Epithelial cell of proximal tubule (primary cell): ENCODE measurements around the gene FBRSL1. TPM values are rescaled to one million over a fixed set of nuclear protein-coding genes. Genes with fewer than 3 reads are reported as not detected.

Source experiments
- DNase-seq: peaks from one replicate; pipeline ENCODE4 v3.0.0-alpha.2; 2011; ENCODE audit warnings: low read depth
- H3K4me3 ChIP-seq: 2 replicates; pipeline ENCODE4 v1.5.1; 2011; ENCODE audit warnings: low read depth, mild to moderate bottlenecking, low read length
- CTCF ChIP-seq: conservative IDR thresholded peaks from 2 replicates; pipeline ENCODE4 v1.5.1; 2012; ENCODE audit warnings: low read depth, mild to moderate bottlenecking, low read length
- total RNA-seq: library from RNA; depleted of rRNA; stranded (reverse); fragments of >200 nt; gene quantifications from 2 replicates; pipeline ENCODE4 v1.2.3, GENCODE V29; 2015

FBRSL1 gene
- total RNA-seq, 1 donor from 2014 or later = 95.9 TPM

- no peak for TF ChIP-seq CTCF
- no peak for DNase-seq
- H3K4me3 ChIP-seq = peak overlapping the region; percentile 72
Observed at GRCh38 chr12:132490422-132491137, 629 bp downstream of the FBRSL1 start.

GRCh38 chr12:132491138-132491663 is 1.2 kb downstream of the FBRSL1 start:
- no peak for DNase-seq
- peak overlapping the region; percentile 72 for H3K4me3 ChIP-seq
- TF ChIP-seq CTCF = no peak

- peak overlapping the region; percentile 72 for H3K4me3 ChIP-seq
- TF ChIP-seq CTCF = no peak
- DNase-seq = no peak
Observed at GRCh38 chr12:132491761-132492378, 1.9 kb downstream of the FBRSL1 start.

DNA sequence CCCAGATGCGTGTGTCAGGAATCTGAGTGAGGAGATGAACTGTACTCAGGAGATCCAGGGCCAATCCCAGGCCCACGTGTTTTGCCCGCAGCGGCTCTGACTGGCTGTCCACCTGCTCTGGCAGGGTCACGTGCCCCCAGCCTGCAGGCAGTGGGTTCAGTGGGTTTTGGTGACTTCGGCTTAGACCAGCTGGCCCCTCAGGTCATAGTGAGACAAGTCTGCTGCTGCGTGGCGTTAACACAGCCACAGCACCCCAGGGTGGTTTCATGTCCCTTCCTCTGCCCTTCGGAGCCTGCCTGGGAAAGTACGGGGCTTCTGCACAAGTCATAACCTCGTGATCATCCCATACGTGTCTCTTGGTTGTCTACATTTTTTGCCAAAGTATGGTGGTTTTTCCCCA is 2.6 kb downstream of the FBRSL1 start:
- TF ChIP-seq CTCF = no peak
- no peak for DNase-seq
- no peak overlapping the region for H3K4me3 ChIP-seq

DNA sequence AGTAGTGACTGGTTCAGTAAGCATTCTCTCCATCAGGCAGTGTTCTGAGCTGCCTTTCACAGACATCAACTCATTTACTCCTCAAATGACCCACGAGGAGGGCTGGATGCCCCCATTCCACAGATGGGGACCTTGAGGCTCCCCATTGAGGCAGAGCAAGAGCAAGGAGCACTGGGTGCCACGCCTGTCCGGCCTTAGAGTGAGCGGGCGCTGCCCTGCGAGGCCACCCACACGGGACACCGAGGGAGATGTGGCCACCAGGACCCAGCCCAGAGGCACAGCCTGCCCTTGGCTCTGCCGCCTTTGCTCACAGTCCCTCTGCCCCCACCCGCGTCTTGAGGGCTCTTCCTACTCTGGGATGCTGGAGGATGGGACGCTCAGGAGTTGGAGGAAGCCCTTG is 3.0 kb downstream of the FBRSL1 start:
- DNase-seq = no peak
- no peak for TF ChIP-seq CTCF
- H3K4me3 ChIP-seq = no peak overlapping the region

DNA sequence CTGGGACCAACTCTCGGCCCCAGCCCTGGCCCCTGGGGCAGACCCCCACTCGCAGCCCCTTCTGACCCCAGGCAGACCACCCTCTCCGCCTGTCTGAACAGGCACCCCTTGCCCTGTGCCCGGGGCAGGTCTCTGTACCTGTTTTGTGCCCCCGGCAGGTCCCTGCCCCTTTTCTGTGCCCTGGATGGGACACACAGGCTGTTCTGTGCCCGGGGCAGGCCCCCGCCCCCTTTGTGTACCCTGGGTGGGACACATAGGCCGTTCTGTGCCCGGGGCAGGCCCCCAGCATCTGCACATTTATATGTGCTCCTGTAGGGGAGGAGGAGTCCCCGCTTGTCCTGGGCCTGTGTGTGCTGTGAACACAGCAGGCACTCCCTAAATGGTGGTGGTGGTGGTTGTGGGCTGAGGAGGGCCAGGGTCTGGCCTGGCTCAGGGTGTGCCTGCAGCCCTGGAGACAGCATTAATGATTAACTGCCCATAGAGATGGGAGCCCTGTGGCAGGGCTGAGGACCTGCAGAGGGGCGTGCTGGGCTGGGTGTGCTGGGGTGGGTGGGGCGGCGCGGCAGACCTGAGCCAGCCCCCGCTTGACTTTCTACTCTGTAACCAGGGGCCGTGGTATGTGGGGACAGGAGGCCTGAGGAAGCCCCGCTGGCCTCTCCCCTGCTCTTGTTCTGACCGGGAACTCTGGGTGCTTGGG is 3.7 kb downstream of the FBRSL1 start:
- H3K4me3 ChIP-seq = no peak overlapping the region
- no peak for TF ChIP-seq CTCF
- DNase-seq = no peak
